IPS DF 4.7 (cell line): ENCODE data around the gene CYB5A.
A peak's percentile ranks its signal among the peaks of the same experiment; 100 is the strongest.
"Not testable (repeated sequence)": the region's sequence is repeated elsewhere in the genome, so short reads cannot be mapped to it uniquely, and the experiment has no call there.

Source experiments
- DNase-seq: peaks from one replicate; pipeline ENCODE4 v3.0.0-alpha.2; 2013; ENCODE audit warnings: low spot score; ENCODE audit errors: extremely low read depth

The CYB5A gene

GRCh38 chr18:74299162-74299561 lies 7.4 kb upstream of the CYB5A start:
- DNase-seq, result no peak

GRCh38 chr18:74294526-74294925 lies 2.8 kb upstream of the CYB5A start:
- no peak for DNase-seq

GRCh38 chr18:74292982-74293381 lies 1.2 kb upstream of the CYB5A start:
- DNase-seq, result not testable (repeated sequence)

GRCh38 chr18:74292541-74292858 lies 737 bp upstream of the CYB5A start:
- no peak for DNase-seq

GRCh38 chr18:74291472-74291770 lies 342 bp downstream of the CYB5A start:
- DNase-seq, result no peak

GRCh38 chr18:74290794-74291471 lies 830 bp downstream of the CYB5A start:
- DNase-seq, result no peak

GRCh38 chr18:74290021-74290420 lies 1.7 kb downstream of the CYB5A start:
- no peak for DNase-seq

- no peak for DNase-seq
Observed at GRCh38 chr18:74289137-74289536, 2.6 kb downstream of the CYB5A start.

GRCh38 chr18:74288730-74289129 lies 3.0 kb downstream of the CYB5A start:
- DNase-seq, result no peak

- DNase-seq, result no peak
Observed at GRCh38 chr18:74288041-74288440, 3.7 kb downstream of the CYB5A start.

- no peak for DNase-seq
Observed at GRCh38 chr18:74286856-74287255, 4.9 kb downstream of the CYB5A start.

- no peak for DNase-seq
Observed at GRCh38 chr18:74286106-74286855, 5.5 kb downstream of the CYB5A start.

- DNase-seq, result not testable (repeated sequence)
Observed at GRCh38 chr18:74285583-74285982, 6.2 kb downstream of the CYB5A start.

GRCh38 chr18:74284980-74285355 lies 6.8 kb downstream of the CYB5A start:
- DNase-seq, result no peak

- no peak for DNase-seq
Observed at GRCh38 chr18:74284191-74284979, 7.4 kb downstream of the CYB5A start.

- DNase-seq, result no peak
Observed at GRCh38 chr18:74283646-74284045, 8.1 kb downstream of the CYB5A start.

GRCh38 chr18:74282755-74283554 lies 8.8 kb downstream of the CYB5A start:
- no peak for DNase-seq

GRCh38 chr18:74281980-74282754 lies 9.6 kb downstream of the CYB5A start:
- no peak for DNase-seq

- DNase-seq, result peak; percentile 79
Observed at GRCh38 chr18:74281011-74281979, 10.5 kb downstream of the CYB5A start.

- DNase-seq, result no peak
Observed at GRCh38 chr18:74278983-74279382, 12.8 kb downstream of the CYB5A start.
